Stimulated activated CD8-positive, alpha-beta memory T cell treated with anti-CD3 and anti-CD28 coated beads, Interleukin-4, amount 100 ng/mL, for 48 hours (primary cell): ENCODE measurements around the gene RAB3C.

Experiments
- DNase-seq: peaks from one replicate; pipeline ENCODE4 v3.0.0-alpha.2; 2020

The RAB3C gene

GRCh38 chr5:58842852-58843251, 260.0 kb downstream of the RAB3C start:
- DNase-seq: no peak

DNA sequence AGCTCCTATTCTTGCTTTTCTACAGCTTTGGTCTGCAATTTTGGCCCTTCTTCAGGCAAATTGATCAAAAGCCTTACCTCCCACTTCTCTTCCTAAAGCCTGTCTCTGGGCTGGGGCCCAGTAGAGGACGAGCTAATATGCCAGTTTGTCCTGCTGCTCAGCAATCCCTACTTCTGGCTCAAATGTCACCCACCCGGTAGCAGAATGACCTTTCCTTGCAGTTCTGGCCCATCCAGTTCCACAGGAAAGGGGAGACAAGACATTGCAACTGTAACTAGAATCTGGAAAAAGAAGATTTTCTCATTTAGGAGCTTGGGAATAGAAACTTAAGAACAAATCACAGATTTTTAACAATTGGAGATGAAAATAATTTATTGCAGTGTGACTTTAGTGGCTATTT, 261.5 kb downstream of the RAB3C start:
- DNase-seq: no peak

DNA sequence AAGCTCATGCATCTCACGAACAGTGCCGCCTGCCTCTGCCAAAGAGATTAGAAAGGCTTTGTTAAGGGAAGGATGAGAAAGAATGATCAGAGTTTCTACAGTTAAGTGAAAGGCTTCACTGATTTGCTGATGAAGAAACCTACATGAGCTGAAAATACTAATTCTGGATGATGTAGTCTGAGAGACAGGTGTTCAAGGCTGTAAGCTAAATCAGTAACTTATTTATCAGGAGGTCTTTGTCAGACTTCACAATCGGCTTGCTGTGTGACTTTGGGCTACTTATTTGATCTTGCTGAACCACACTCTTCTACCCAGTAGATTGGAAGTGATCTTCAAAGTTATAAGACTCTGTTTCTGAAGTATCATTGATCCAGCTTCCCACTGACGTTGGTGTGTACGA, 264.2 kb downstream of the RAB3C start:
- DNase-seq: no peak

DNA sequence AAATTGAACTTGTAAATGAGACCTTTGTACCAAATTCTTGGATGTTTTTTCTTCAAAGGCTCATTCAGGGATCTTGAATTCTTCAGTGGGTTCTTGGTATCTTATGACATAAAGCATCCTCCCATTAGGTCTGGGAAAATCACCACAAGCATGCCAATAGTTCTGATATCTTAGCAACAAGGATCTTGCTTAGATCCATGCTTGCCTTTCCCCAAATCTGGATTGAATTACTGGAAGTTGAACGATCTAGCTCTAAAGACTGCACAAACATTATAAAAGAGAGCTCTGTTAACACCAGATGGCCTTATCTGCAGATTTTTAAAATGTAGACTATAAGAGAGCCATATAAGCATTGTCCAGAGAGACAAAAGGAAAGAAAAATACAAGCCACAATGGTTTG, 266.3 kb downstream of the RAB3C start:
- DNase-seq: no peak

GRCh38 chr5:58849921-58850667, 267.2 kb downstream of the RAB3C start:
- DNase-seq: no peak

DNA sequence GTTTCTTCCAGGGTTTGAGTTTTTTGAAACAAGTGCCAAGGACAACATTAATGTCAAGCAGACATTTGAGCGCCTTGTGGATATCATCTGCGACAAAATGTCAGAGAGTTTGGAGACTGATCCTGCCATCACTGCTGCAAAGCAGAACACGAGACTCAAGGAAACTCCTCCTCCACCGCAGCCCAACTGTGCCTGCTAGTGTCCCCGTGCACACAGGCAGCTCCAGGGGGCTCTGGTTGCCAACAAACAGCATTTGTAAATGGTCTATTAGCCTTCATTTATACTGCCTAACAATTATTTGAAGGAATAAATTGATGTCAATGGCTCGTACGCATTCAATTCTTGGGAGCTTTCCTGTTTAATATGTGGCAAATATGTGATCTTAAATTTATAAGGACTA, 268.3 kb downstream of the RAB3C start:
- no peak for DNase-seq

GRCh38 chr5:58851571-58851970, 268.7 kb downstream of the RAB3C start:
- DNase-seq: no peak

DNA sequence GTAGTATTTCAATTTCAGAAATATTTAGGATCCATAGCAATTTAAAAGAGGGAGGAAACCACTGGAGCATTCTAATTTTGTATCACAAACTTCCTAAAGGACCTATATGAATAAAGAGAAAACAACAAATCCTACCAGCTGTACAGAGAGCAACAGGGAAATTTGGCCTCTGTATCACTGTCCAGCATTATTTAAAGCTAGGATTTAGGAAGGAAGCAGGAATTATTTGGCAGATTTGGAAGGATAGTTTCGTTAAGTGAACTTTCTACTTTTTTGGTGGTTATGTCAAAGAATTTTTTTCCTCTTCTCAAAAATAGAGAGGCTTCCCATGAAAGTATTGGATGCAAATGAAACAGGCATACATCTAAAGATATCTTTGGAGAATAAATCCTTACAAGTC, 269.7 kb downstream of the RAB3C start:
- no peak for DNase-seq

DNA sequence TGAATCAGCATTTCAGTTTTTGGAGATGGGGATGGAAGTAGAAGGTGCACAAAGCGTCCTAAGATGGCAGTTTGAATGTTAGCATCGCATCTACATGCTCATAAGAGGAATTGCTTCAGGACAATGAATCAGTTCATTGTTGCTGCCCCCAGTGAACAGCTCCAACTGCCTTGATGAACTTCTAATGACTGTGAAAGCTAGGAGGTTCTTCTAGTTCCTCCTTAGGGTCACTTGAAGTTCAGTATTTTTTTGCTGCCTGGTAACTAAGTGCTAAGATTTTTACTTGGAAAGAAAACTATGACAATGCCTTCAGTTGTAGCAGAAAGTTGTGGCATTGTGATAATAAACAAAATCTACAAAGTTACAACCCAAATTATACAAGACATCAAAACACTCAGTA, 271.6 kb downstream of the RAB3C start:
- DNase-seq: no peak

DNA sequence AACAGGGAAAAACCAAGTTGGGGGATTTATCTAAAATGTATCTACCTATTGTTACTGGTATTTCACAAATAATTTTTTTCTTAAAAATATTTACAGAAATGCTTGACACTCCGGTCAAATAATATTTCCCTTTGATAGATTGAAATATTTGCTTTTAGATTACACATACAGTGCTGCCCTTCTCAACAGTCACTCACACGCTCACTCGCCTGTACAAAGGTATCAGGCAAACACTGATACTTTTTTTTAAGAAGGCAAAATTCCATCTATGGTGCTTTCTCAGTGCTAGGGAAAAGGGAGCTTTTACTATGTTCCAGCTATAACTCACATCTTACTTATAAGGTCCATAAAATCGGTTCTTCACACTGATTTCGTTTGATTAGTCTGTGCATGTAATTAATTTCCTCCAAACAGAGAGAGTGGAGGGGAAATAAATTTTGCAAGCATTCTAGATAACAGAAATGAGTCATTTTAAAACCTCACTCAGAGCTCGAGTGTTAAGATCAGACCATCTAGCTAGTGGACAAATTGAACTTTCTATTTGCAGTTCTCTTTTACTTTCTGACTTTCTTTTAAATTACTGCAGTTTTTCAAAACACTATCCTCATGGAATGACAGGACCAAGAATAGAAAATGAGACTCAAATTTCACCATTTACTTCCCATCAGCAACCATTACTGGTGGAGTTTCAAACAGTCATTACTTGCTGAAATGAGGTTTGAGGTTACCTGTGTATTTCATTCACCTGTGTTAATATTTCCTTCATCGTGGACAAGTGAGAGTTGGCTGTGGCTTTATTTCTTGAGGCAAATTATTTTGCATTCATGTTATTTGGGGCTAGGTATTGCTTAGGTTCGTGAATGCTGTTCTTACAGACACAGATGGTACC, 273.2 kb downstream of the RAB3C start:
- DNase-seq: no peak

DNA sequence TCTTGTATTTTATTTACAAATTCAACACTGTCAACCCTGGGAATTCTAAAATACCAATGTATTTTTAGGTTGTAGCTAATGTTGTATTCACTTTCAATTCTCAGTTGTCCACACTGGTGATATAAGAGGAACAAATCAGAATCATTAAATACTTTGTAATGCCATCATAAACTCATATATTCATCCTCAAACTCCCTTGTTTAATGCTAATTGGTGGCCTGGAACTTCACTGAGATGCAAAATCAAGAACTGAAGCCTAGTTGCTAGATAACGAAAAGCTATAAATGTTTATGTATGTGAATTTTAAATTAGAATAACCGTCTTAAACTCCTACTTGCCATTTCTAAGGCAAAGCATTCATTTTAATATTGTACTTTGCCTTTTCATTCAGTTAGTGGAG, 274.7 kb downstream of the RAB3C start:
- DNase-seq: no peak

DNA sequence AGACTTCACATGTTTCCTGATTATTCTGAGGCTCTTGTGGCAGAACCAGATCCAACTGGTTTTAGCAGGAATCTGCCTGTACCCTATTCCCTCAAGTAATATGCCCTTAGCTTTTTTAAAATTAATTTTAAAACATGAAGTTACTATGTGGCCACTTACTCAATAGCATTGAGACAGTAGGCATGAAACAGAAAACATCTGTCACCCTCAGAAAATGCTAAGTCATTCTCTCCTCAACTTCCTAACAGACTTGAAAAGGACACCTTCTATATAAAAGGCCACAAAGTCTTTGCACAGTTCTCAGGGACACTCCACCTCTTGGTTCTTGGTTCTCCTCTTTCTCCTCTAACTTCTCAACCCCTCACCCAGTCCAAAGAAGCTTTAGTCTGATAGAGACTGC, 277.8 kb downstream of the RAB3C start:
- DNase-seq: no peak

- DNase-seq: no peak
These were observed 286.1 kb downstream of the RAB3C start for GRCh38 chr5:58868931-58869330.

- DNase-seq: peak; percentile 37
These were observed 288.9 kb downstream of the RAB3C start for GRCh38 chr5:58871648-58872242.

DNA sequence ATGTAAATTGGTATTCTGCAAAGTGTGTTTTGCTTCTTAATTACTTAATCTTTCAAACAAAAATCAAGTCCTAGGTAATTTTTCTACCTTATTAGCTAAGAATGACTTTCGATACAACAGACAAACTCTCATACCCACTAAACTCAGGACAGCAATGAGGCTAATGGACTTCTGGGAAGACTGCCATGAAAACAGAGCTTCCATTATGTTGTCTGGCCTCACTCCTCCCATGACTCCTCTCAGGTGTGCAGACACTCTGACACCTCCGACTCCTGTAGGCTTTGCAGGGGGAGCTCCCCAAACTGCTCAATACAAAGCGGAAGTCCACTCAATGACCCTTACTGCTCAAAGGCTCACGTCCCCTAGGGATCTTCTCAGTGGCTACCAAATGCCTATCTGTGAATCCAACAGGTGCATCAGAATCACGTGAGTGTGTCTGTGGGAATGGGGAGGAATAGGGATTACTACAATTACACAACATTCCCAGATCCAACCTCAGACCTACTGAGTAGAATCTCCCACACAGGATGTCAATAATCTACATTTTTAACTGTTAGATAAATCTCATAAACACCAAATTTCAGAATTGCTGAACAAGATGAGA, 289.9 kb downstream of the RAB3C start:
- DNase-seq: no peak

GRCh38 chr5:58875599-58875998, 292.7 kb downstream of the RAB3C start:
- DNase-seq: no peak

GRCh38 chr5:58885260-58885659, 302.4 kb downstream of the RAB3C start:
- no peak for DNase-seq

- DNase-seq: peak; percentile 74
These were observed 303.7 kb downstream of the RAB3C start for GRCh38 chr5:58886315-58887207.

DNA sequence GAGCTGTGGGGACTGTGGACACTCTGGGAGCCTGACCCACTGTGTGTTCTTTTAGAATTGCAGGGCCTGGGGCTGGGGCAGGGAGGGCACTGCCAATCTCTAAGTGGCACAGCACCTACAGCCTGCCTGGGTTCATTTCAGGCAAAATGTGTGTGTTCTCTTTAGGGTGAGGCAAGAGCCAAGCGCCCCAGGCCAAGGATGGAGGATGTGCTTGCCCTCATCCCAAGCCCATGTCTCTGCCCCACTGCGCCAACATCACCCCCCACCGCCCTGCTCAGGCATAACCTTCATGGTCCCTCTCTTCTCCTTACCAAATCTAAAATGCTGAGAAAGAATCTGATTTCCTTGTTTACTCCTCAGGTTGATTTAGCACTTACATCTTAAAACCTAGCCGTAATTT, 304.4 kb downstream of the RAB3C start:
- DNase-seq: no peak

- no peak for DNase-seq
These were observed 305.0 kb downstream of the RAB3C start for GRCh38 chr5:58887721-58888409.

DNA sequence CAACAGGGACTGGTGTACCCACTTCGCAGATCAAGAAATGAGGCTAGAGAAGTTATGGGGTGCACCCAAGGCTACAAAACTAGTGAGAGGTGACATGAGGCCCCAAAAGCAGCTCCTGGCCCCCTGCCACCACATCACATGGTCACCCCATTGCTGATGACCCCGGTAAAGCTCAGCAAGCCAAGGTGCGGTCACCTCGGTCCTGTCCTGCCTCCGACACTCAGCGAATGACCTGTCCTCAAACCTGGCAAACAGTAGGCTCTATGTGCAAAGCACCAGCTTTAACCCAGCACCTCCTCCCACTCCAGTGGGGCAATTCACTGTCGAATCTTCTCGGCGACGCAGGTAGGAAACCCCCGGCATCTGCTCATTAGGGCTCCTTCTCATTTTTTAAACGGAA, 307.4 kb downstream of the RAB3C start:
- no peak for DNase-seq

GRCh38 chr5:58890701-58891085, 307.8 kb downstream of the RAB3C start:
- no peak for DNase-seq
